Endothelial cell of umbilical vein (primary cell): ENCODE data around the gene ANKS1B. TPM values are rescaled to one million over a fixed set of nuclear protein-coding genes. Genes with fewer than 3 reads are reported as not detected.

Source experiments
- BruUV-seq: library from RNA; stranded (reverse); fragments of 400-500 nt; replicated peaks from 2 replicates; lab custom pipeline; 2021; lab: Mats Ljungman, UMichigan
- CTCF ChIA-PET: fragments of 300-600, 350-600 bp; sonication (Branson Sonifier 250); formaldehyde crosslinking; loops from one replicate; lab custom pipeline; 2021; ENCODE audit warnings: antibody characterized with exemption, inconsistent platforms; lab: Charles Lee
- POLR2A ChIA-PET: fragments of 300-600, 350-600 bp; sonication (Branson Sonifier 250); formaldehyde crosslinking; loops from one replicate; lab custom pipeline; 2021; ENCODE audit warnings: antibody characterized with exemption, inconsistent platforms; lab: Charles Lee
- DNase-seq: peaks from one replicate; pipeline ENCODE4 v3.0.0-alpha.2; 2011; ENCODE audit warnings: low read depth, low spot score
- FAIRE-seq: peaks from 2 replicates; lab custom pipeline; 2011; peaks lifted over from hg19 to GRCh38; lab: Jason Lieb, UNC
- H2AFZ ChIP-seq: 2 replicates; pipeline ENCODE4 v1.6.0; 2012; ENCODE audit warnings: low read depth, low read length, control low read depth, inconsistent platforms
- H3K27ac ChIP-seq: 2 replicates; pipeline ENCODE4 v1.5.1; 2011; ENCODE audit warnings: low read depth, mild to moderate bottlenecking, control low read depth, low read length, moderate library complexity; ENCODE audit not compliant: insufficient read depth
- H3K27me3 ChIP-seq, 2 experiments: 2 replicates each; pipeline versions ENCODE4 v1.6.0 to v1.6.1; 2011; ENCODE audit warnings: low read length in 2 of 2, mixed read lengths in 1 of 2; ENCODE audit not compliant: control insufficient read depth in 2 of 2, insufficient read depth in 2 of 2
- H3K36me3 ChIP-seq, 2 experiments: 2 replicates in 1 of 2; 3 replicates in 1 of 2; pipeline ENCODE4 v1.5.1; 2011; ENCODE audit warnings: low read length in 2 of 2, mild to moderate bottlenecking in 1 of 2, moderate library complexity in 1 of 2; ENCODE audit not compliant: control insufficient read depth in 2 of 2, insufficient read depth in 2 of 2; ENCODE audit errors: extremely low read depth in 1 of 2
- H3K4me1 ChIP-seq: 3 replicates; pipeline ENCODE4 v1.5.1; 2011; ENCODE audit warnings: mild to moderate bottlenecking, low read length; ENCODE audit not compliant: control insufficient read depth, insufficient read depth; ENCODE audit errors: extremely low read depth
- H3K4me2 ChIP-seq: 2 replicates; pipeline ENCODE4 v1.6.1; 2011; ENCODE audit warnings: low read length, control low read depth, mixed read lengths; ENCODE audit not compliant: insufficient read depth
- H3K4me3 ChIP-seq, 3 experiments: fragments of 200-600 bp in 1 of 3; sonication (generic), shearing (Covaris generic) in 1 of 3; replicated peaks in 1 of 3; 2 replicates each; pipeline ENCODE4 v1.5.1; 2011 to 2016; ENCODE audit warnings: control low read depth in 3 of 3, low read length in 3 of 3, mild to moderate bottlenecking in 2 of 3, inconsistent platforms in 1 of 3, low read depth in 1 of 3, moderate library complexity in 1 of 3; ENCODE audit not compliant: insufficient read depth in 1 of 3
- H3K79me2 ChIP-seq: 2 replicates; pipeline ENCODE4 v1.6.0; 2012; ENCODE audit warnings: low read length, inconsistent platforms; ENCODE audit not compliant: control insufficient read depth, insufficient read depth
- H3K9ac ChIP-seq: replicated peaks from 2 replicates; pipeline ENCODE3; 2011; ENCODE audit warnings: low read length, control low read depth; ENCODE audit not compliant: insufficient read depth; ENCODE audit errors: extremely low read depth
- H3K9me1 ChIP-seq: replicated peaks from 3 replicates; pipeline ENCODE4 v1.6.0; 2011; ENCODE audit warnings: mild to moderate bottlenecking, low read length; ENCODE audit not compliant: control insufficient read depth, insufficient read depth; ENCODE audit errors: extremely low read depth
- H3K9me3 ChIP-seq: replicated peaks from 2 replicates; pipeline ENCODE4 v1.5.1; 2012; ENCODE audit warnings: low read length, inconsistent platforms; ENCODE audit not compliant: control insufficient read depth, insufficient read depth
- H4K20me1 ChIP-seq: replicated peaks from 2 replicates; pipeline ENCODE3; 2011; ENCODE audit warnings: mild to moderate bottlenecking, low read length; ENCODE audit not compliant: control insufficient read depth, insufficient read depth; ENCODE audit errors: extremely low read depth
- EZH2 ChIP-seq: IDR thresholded peaks from 2 replicates; pipeline ENCODE4 v1.6.1; 2012; ENCODE audit warnings: borderline replicate concordance, low read depth, mild to moderate bottlenecking, moderate library complexity, low read length, inconsistent platforms; ENCODE audit not compliant: severe bottlenecking
- FOS ChIP-seq: IDR thresholded peaks from 2 replicates; pipeline ENCODE4 v1.6.1; 2011; ENCODE audit warnings: mild to moderate bottlenecking, low read length, moderate library complexity, borderline replicate concordance; ENCODE audit not compliant: insufficient read depth
- GATA2 ChIP-seq: IDR thresholded peaks from 2 replicates; pipeline ENCODE4 v1.7.0; 2011; ENCODE audit warnings: low read depth, mild to moderate bottlenecking, moderate library complexity, mixed read lengths, low read length; ENCODE audit not compliant: insufficient read length, insufficient read depth
- JUN ChIP-seq: IDR thresholded peaks from 2 replicates; pipeline ENCODE4 v1.6.1; 2011; ENCODE audit warnings: borderline replicate concordance, low read depth; ENCODE audit not compliant: insufficient read length, insufficient read depth
- MYC ChIP-seq: IDR thresholded peaks from one replicate; pipeline ENCODE4 v1.6.1; 2011; ENCODE audit warnings: mild to moderate bottlenecking, low read depth, low read length
- POLR2A ChIP-seq: IDR thresholded peaks from 2 replicates; pipeline ENCODE4 v1.6.1; 2012; ENCODE audit warnings: low read depth, mild to moderate bottlenecking, control low read depth, low read length
- POLR2AphosphoS5 ChIP-seq: IDR thresholded peaks from 2 replicates; pipeline ENCODE4 v1.6.1; 2012; ENCODE audit warnings: low read depth, mild to moderate bottlenecking, control low read depth, low read length, moderate library complexity; ENCODE audit not compliant: insufficient read depth
- dilution Hi-C: fragments of 300-500 bp; cut with MboI; formaldehyde crosslinking; loops from one replicate; pipeline ENCODE4 v1.15.0; 2019; ENCODE audit warnings: low sequenced_read_pairs; ENCODE audit not compliant: extremely low pct_ligation_motif_present
- intact Hi-C: fragments of 100-400 bp; cut with micrococcal nuclease; formaldehyde crosslinking; loops from one replicate; pipeline ENCODE4 v1.10.0; 2022
- polyA plus RNA-seq, 4 experiments: library from polyadenylated mRNA; depleted of rRNA in 3 of 4; stranded (reverse) in 3 of 4; unstranded in 1 of 4; fragments of >200 nt; gene quantifications; 2 replicates each; pipeline versions ENCODE4 v1.2.1 to v1.2.3, GENCODE V29; 2011 to 2012; ENCODE audit warnings: missing spikeins in 1 of 4
- total RNA-seq: library from RNA; stranded (reverse); gene quantifications from 2 replicates; pipeline ENCODE4 v1.2.3, GENCODE V29; 2021
- TF ChIP-seq, protein P1 (sequence below): IDR thresholded peaks from 2 replicates; pipeline ENCODE4 v1.6.1; 2011; ENCODE audit not compliant: insufficient read depth, insufficient read length
- TF ChIP-seq, protein P2 (sequence below), 2 donors: IDR thresholded peaks; 1 replicate in 1 of 2; 2 replicates in 1 of 2; pipeline ENCODE4 v1.5.1; 2011; ENCODE audit warnings: low read length in 2 of 2, mild to moderate bottlenecking in 2 of 2, moderate library complexity in 2 of 2, control low read depth in 1 of 2, inconsistent platforms in 1 of 2, low read depth in 1 of 2; ENCODE audit not compliant: insufficient read depth in 1 of 2; ENCODE audit errors: extremely low read depth in 1 of 2

The ANKS1B gene
- total and polyA plus RNA-seq, 2 donors (not counting 3 experiments of a cell fraction or from before 2014, with no cell fraction given): 0.15 to 0.38 TPM

DNA sequence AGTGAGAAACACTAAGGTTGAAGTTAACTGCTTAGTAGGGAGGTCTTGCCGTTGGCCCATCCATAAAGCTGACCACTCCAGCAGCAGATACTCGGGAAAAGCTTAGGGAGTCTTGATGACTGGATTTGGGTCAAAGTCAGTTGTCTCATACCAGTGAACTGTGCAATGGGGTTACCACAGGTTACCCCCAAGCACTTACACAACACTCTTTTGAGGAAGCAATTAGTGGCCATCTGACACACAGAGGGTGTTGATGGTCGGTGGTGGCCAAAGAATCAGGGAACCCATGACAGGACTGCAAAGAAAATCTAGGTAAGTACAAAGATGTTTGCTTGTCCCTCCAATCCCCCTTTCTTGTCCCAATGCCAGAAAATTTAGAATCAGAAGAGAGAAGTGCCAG lies 929.4 kb downstream of the ANKS1B start:
- ChIA-PET POLR2A (no interaction called here), CTCF (no interaction called here)
- Histone ChIP-seq H3K27me3 (no peaks in the 10 kb centered on the region), H3K27ac (no peak overlapping the region), H3K9ac (no peak overlapping the region), H3K4me3 (no peak overlapping the region), H3K9me1 (no peaks in the 10 kb centered on the region), H4K20me1 (no peaks in the 10 kb centered on the region), H3K79me2 (no peaks in the 10 kb centered on the region), H3K9me3 (no peaks in the 10 kb centered on the region), H3K4me2 (no peak overlapping the region), H3K36me3 (no peaks in the 10 kb centered on the region), H3K4me1 (no peaks in the 10 kb centered on the region), H2AFZ (no peak overlapping the region)
- FAIRE-seq: no peak
- DNase-seq: no peak
- BruUV-seq: no TSS peak
- dilution Hi-C loops: no loop called here
- intact Hi-C loops: no loop called here
- TF ChIP-seq POLR2AphosphoS5: no peak
- TF ChIP-seq, protein P1, sequence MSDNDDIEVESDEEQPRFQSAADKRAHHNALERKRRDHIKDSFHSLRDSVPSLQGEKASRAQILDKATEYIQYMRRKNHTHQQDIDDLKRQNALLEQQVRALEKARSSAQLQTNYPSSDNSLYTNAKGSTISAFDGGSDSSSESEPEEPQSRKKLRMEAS: no peak

DNA sequence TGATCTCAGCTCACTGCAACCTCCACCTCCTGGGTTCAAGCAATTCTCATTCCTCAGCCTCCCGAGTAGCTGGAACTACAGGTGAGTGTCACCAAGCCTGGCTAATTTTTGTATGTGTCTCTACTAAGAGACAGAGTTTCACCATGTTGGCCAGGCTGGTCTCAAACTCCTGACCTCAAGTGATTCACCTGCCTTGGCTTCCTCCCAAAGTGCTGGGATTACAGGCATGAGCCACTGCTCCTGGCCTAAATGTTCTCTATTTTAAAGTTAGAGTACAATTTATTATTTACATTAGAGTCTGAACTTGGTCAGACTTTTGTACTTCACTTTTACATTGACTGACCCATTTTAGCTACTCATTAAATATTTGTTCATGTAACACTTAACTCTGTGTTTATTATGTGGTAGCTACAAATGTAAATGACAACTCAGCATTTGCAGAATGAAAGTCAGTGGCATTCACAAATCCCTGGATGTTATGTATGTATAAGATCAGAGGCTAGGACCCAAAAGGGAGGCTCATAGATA lies 930.1 kb downstream of the ANKS1B start:
- dilution Hi-C loops: no loop called here
- DNase-seq: no peak
- CTCF ChIA-PET: interaction anchor here (1.3 kb wide), 1 partner anchor 11 kb away, joined by 4 read pairs; no protein-coding TSS in a partner anchor

More for the DNA sequence above, 930.1 kb downstream of the ANKS1B start:
- Histone ChIP-seq H3K9me3 (no peaks in the 10 kb centered on the region), H3K4me3 (no peak overlapping the region), H4K20me1 (no peaks in the 10 kb centered on the region), H3K9me1 (no peaks in the 10 kb centered on the region), H2AFZ (no peak overlapping the region), H3K4me2 (no peak overlapping the region), H3K79me2 (no peaks in the 10 kb centered on the region), H3K9ac (no peak overlapping the region), H3K27me3 (no peaks in the 10 kb centered on the region), H3K36me3 (no peaks in the 10 kb centered on the region), H3K4me1 (no peaks in the 10 kb centered on the region), H3K27ac (no peak overlapping the region)
- TF ChIP-seq, protein P1: no peak
- TF ChIP-seq FOS (no peak), JUN (no peak), GATA2 (no peak), EZH2 (no peak), MYC (no peak), POLR2A (no peak), POLR2AphosphoS5 (no peak)
- TF ChIP-seq, protein P2, sequence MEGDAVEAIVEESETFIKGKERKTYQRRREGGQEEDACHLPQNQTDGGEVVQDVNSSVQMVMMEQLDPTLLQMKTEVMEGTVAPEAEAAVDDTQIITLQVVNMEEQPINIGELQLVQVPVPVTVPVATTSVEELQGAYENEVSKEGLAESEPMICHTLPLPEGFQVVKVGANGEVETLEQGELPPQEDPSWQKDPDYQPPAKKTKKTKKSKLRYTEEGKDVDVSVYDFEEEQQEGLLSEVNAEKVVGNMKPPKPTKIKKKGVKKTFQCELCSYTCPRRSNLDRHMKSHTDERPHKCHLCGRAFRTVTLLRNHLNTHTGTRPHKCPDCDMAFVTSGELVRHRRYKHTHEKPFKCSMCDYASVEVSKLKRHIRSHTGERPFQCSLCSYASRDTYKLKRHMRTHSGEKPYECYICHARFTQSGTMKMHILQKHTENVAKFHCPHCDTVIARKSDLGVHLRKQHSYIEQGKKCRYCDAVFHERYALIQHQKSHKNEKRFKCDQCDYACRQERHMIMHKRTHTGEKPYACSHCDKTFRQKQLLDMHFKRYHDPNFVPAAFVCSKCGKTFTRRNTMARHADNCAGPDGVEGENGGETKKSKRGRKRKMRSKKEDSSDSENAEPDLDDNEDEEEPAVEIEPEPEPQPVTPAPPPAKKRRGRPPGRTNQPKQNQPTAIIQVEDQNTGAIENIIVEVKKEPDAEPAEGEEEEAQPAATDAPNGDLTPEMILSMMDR (IDR thresholded peaks at IDR 0.05; ENCODE audit: extremely low read depth in 1 of 2, insufficient read depth in 1 of 2, low read depth in 1 of 2, low read length in 2 of 2): no peak
- FAIRE-seq: no peak
- POLR2A ChIA-PET: no interaction called here
- no TSS peak for BruUV-seq
- intact Hi-C loops: no loop called here
